Uterus (tissue), 4 donors: ENCODE data around the gene ATR. TPM values are rescaled to one million over a fixed set of nuclear protein-coding genes. Genes with fewer than 3 reads are reported as not detected.

ENCODE experiments used
- DNase-seq, 2 donors: peaks; one replicate each; pipeline ENCODE4 v3.0.0-alpha.2; 2019 to 2020
- H3K27ac ChIP-seq, 2 donors: fragments of 200-600 bp; sonication (generic); 1 replicate in 1 of 2; 2 replicates in 1 of 2; pipeline ENCODE4 v1.5.1; 2016 to 2018
- H3K27me3 ChIP-seq, 2 donors: fragments of 200-600 bp; sonication (generic); one replicate each; pipeline ENCODE4 v1.5.1; 2018 to 2019; ENCODE audit warnings: control low read depth in 1 of 2
- H3K36me3 ChIP-seq, 2 donors: fragments of 200-600 bp; sonication (generic); one replicate each; pipeline ENCODE4 v1.5.1; 2019; ENCODE audit warnings: control low read depth in 1 of 2
- H3K4me1 ChIP-seq, 2 donors: fragments of 200-600 bp; sonication (generic); one replicate each; pipeline ENCODE4 v1.5.1; 2018 to 2019; ENCODE audit warnings: control low read depth in 1 of 2
- H3K4me3 ChIP-seq, 2 donors: fragments of 200-600 bp; sonication (generic); 1 replicate in 1 of 2; 2 replicates in 1 of 2; pipeline ENCODE4 v1.5.1; 2018 to 2019; ENCODE audit warnings: mild to moderate bottlenecking in 1 of 2
- H3K9me3 ChIP-seq, 2 donors: fragments of 200-600 bp; sonication (generic); one replicate each; pipeline ENCODE4 v1.5.1; 2019; ENCODE audit warnings: control low read depth in 1 of 2
- CTCF ChIP-seq, 4 experiments: fragments of 200-600 bp in 2 of 4; fragments of 450-650 bp in 2 of 4; sonication (generic) in 2 of 4; IDR thresholded peaks; one replicate each; pipeline ENCODE4 v1.5.1; 2016 to 2019; ENCODE audit warnings: antibody characterized with exemption in 4 of 4, mild to moderate bottlenecking in 2 of 4, moderate library complexity in 1 of 4
- POLR2A ChIP-seq, 2 donors: fragments of 450-650 bp; IDR thresholded peaks; one replicate each; pipeline ENCODE4 v1.6.1; 2016; ENCODE audit warnings: antibody characterized with exemption in 2 of 2, mild to moderate bottlenecking in 1 of 2, moderate library complexity in 1 of 2
- intact Hi-C: fragments of 100-400 bp; cut with DNase I; formaldehyde crosslinking; loops from one replicate; pipeline ENCODE4 v1.15.1; 2023; ENCODE audit warnings: low total_unique reads
- total RNA-seq, 4 donors: library from RNA; depleted of rRNA in 3 of 4; stranded (reverse); fragments of >200 nt in 3 of 4; gene quantifications; one replicate each; pipeline versions ENCODE4 v1.1.0 to v1.2.4, GENCODE V29; 2014 to 2023
- donor health status: DM: yes; HTN: yes; CAD: no.

ATR gene
- total RNA-seq, 4 donors from 2014 or later = 18.4 to 50.5 (median 31.1) TPM

DNA sequence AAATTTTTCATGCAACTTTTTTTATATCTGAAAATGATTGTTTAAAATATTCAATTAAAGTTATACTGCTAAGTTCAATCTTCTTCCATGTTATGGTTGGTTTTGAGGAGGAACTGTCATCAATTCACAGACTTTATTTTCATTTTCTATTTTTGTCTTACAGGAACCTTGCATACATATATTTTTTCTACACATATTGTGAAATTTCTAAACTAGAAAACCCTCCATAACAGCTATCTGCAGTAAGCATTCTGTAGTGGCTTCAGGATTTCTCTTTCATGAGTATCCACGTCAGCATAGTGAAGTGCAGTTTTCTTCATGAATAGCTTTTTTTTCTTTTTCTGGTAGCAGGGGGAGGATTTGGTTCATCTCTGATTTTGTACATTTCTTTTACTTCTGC lies 48.2 kb downstream of the ATR start:
- H3K4me3 ChIP-seq = no peak overlapping the region
- intact Hi-C loops = no loop called here
- no peak for TF ChIP-seq POLR2A (IDR thresholded peaks at IDR 0.05)
- TF ChIP-seq CTCF (IDR thresholded peaks at IDR 0.05) = no peak
- no peak overlapping the region for H3K27ac ChIP-seq
- no peaks in the 10 kb centered on the region for H3K4me1 ChIP-seq
- no peaks in the 10 kb centered on the region for H3K9me3 ChIP-seq
- no peaks in the 10 kb centered on the region for H3K36me3 ChIP-seq
- no peaks in the 10 kb centered on the region for H3K27me3 ChIP-seq
- no peak for DNase-seq

- intact Hi-C loops = no loop called here
- DNase-seq = no peak
- Histone ChIP-seq H3K9me3 (no peaks in the 10 kb centered on the region), H3K27me3 (no peaks in the 10 kb centered on the region), H3K4me3 (no peak overlapping the region), H3K27ac (no peak overlapping the region), H3K36me3 (no peaks in the 10 kb centered on the region), H3K4me1 (no peaks in the 10 kb centered on the region)
- TF ChIP-seq CTCF (IDR thresholded peaks at IDR 0.05) = no peak
Measured at GRCh38 chr3:142523921-142524566, 54.5 kb downstream of the ATR start.

GRCh38 chr3:142509079-142509478 lies 69.5 kb downstream of the ATR start:
- Histone ChIP-seq H3K4me3 (no peak overlapping the region), H3K9me3 (no peaks in the 10 kb centered on the region), H3K36me3 (no peaks in the 10 kb centered on the region), H3K27me3 (no peaks in the 10 kb centered on the region), H3K4me1 (no peaks in the 10 kb centered on the region), H3K27ac (no peak overlapping the region)
- intact Hi-C loops = no loop called here
- DNase-seq = no peak
- no peak for TF ChIP-seq CTCF (IDR thresholded peaks at IDR 0.05)
- TF ChIP-seq POLR2A (IDR thresholded peaks at IDR 0.05) = no peak

GRCh38 chr3:142507241-142507640 lies 71.3 kb downstream of the ATR start:
- Histone ChIP-seq H3K27me3 (no peaks in the 10 kb centered on the region), H3K9me3 (no peaks in the 10 kb centered on the region), H3K27ac (no peak overlapping the region), H3K4me3 (no peak overlapping the region), H3K36me3 (no peaks in the 10 kb centered on the region), H3K4me1 (no peaks in the 10 kb centered on the region)
- intact Hi-C loops = no loop called here
- TF ChIP-seq CTCF (IDR thresholded peaks at IDR 0.05) = no peak
- TF ChIP-seq POLR2A (IDR thresholded peaks at IDR 0.05) = no peak
- no peak for DNase-seq

DNA sequence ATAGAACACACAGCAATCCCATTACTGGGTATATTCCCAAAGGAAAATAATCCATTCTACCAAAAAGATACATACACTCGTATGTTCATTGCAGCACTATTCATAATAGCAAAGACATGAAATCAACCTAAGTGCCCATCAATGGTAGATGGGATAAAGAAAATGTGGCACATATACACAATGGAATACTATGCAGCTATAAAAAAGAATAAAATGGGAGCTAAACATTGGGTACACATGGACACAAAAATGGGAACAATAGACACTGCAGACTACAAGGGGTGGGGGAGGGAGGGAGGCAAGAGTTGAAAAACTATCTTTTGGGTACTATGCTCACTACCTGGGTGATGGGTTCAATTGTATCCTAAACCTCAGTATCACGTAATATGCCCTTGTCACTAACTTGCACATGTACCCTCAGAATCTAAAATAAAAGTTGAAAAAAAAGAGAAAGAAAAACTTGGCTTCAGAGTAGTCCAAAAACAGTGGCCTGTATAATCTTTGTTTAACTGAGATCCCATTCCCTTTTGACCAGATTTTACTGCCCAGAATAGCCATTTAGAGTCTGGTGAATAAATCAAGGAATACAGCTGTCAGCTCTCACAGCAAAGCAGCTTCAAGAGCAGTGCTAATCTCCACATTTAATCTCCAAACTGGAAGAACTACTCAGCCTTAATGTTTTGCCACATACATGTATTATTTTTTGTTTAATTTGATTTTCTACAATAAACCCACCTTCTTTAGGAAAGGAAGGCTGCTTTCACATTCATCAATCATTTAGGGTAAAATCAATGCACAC lies 76.1 kb downstream of the ATR start:
- H3K4me3 ChIP-seq = no peak overlapping the region
- intact Hi-C loops = no loop called here
- no peaks in the 10 kb centered on the region for H3K4me1 ChIP-seq
- H3K27me3 ChIP-seq = no peaks in the 10 kb centered on the region
- H3K36me3 ChIP-seq = no peaks in the 10 kb centered on the region
- no peak for TF ChIP-seq CTCF (IDR thresholded peaks at IDR 0.05)
- no peak for TF ChIP-seq POLR2A (IDR thresholded peaks at IDR 0.05)
- H3K27ac ChIP-seq = peak overlapping the region in 1 of 2 donors; percentile 6
- H3K9me3 ChIP-seq = no peaks in the 10 kb centered on the region
- no peak for DNase-seq
